Measurements from ENCODE around the gene HTRA1. TPM values are rescaled to one million over a fixed set of nuclear protein-coding genes. Genes with fewer than 3 reads are reported as not detected.

The HTRA1 gene
- polyA plus RNA-seq (2013, experiment 1 of 2), result 10.0 TPM
- 11.7 TPM for polyA plus RNA-seq (2013, experiment 2 of 2)

- Histone ChIP-seq H3K4me3 (ENCODE audit: low read length) (peak within 1 kb of the TSS; percentile 53), H3K36me3 (ENCODE audit: insufficient read depth, low read length) (no peaks in the 10 kb centered on the region), H3K27me3 (ENCODE audit: insufficient read depth, low read length) (peaks cover 80% of the 10 kb centered on the region), H3K9ac (ENCODE audit: low read depth, low read length) (no peak within 1 kb of the TSS), H3K4me1 (ENCODE audit: insufficient read depth, low read length) (peaks cover 10% of the 10 kb centered on the region), H3K27ac (ENCODE audit: low read depth, low read length) (no peak within 1 kb of the TSS), H3K9me3 (ENCODE audit: insufficient read depth, low read depth, low read length) (no peaks in the 10 kb centered on the region)
- WGBS, result under 1% methylated on average over 54 of the region's 56 CpGs
Measured at GRCh38 chr10:122461367-122461728, at the start of gene HTRA1. Gene HTRA1, plus strand, starts transcription at chr10:122461553. Its CDS starts 100 bp downstream, at chr10:122461653.

GRCh38 chr10:122413327-122413726, 48.0 kb upstream of the HTRA1 start:
- Histone ChIP-seq H3K4me1 (ENCODE audit: insufficient read depth, low read length) (no peaks in the 10 kb centered on the region), H3K9ac (ENCODE audit: low read depth, low read length) (no peak overlapping the region), H3K27me3 (ENCODE audit: insufficient read depth, low read length) (no peaks in the 10 kb centered on the region), H3K9me3 (ENCODE audit: insufficient read depth, low read depth, low read length) (no peaks in the 10 kb centered on the region), H3K4me3 (ENCODE audit: low read length) (no peak overlapping the region), H3K36me3 (ENCODE audit: insufficient read depth, low read length) (peaks cover 56% of the 10 kb centered on the region), H3K27ac (ENCODE audit: low read depth, low read length) (no peak overlapping the region)

- Histone ChIP-seq H3K27me3 (ENCODE audit: insufficient read depth, low read length) (no peaks in the 10 kb centered on the region), H3K9ac (ENCODE audit: low read depth, low read length) (no peak overlapping the region), H3K27ac (ENCODE audit: low read depth, low read length) (no peak overlapping the region), H3K36me3 (ENCODE audit: insufficient read depth, low read length) (peaks cover 75% of the 10 kb centered on the region), H3K4me3 (ENCODE audit: low read length) (no peak overlapping the region), H3K4me1 (ENCODE audit: insufficient read depth, low read length) (peaks cover 4% of the 10 kb centered on the region; the same call in 1 of the 2 replicates), H3K9me3 (ENCODE audit: insufficient read depth, low read depth, low read length) (no peaks in the 10 kb centered on the region)
- 96% methylated on average over 2 of the region's 2 CpGs for WGBS
Measured at GRCh38 chr10:122417667-122418066, 43.7 kb upstream of the HTRA1 start.

- Histone ChIP-seq H3K4me1 (ENCODE audit: insufficient read depth, low read length) (peaks cover 4% of the 10 kb centered on the region; the same call in 1 of the 2 replicates), H3K4me3 (ENCODE audit: low read length) (no peak overlapping the region), H3K9ac (ENCODE audit: low read depth, low read length) (no peak overlapping the region), H3K27ac (ENCODE audit: low read depth, low read length) (no peak overlapping the region), H3K27me3 (ENCODE audit: insufficient read depth, low read length) (no peaks in the 10 kb centered on the region), H3K36me3 (ENCODE audit: insufficient read depth, low read length) (peaks cover 64% of the 10 kb centered on the region), H3K9me3 (ENCODE audit: insufficient read depth, low read depth, low read length) (no peaks in the 10 kb centered on the region)
- 88% methylated on average over 1 of the region's 1 CpG for WGBS
Measured at GRCh38 chr10:122419016-122419415, 42.3 kb upstream of the HTRA1 start.

DNA sequence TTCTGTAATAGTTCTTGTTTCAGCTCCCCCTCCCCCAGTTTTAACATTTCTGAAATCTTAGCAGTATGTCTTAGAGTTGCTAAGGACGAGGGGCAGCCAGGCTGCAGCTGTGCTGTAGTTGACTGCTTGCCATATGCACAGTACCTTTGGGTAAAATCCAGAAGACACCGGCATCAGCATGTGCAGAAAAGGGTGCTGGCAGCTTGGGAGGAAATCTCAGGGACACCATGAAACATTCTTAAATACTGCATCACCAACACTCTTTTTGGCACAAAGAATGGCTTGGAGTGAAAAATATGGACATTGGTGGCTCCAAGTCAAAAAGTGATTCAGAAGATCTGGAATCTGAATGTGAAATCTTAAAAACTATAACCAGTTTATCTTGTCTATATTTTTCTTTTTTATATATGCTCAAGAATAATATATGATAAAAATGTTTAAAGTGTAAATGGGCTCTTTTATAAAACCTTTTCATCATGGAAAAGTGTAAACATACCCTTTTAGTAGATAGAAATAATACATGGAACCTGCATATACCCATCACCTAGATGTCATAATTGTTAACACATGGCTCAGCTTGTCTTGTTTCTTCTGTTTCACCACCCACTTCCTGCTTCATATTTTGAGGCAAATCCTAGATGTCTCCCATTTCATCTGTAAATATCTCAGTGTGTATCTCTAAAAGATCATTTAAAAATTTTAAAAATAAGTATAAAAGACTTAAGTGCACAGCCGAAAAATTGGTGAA, 41.3 kb upstream of the HTRA1 start:
- Histone ChIP-seq H3K9me3 (ENCODE audit: insufficient read depth, low read depth, low read length) (no peaks in the 10 kb centered on the region), H3K27ac (ENCODE audit: low read depth, low read length) (no peak overlapping the region), H3K9ac (ENCODE audit: low read depth, low read length) (no peak overlapping the region), H3K4me1 (ENCODE audit: insufficient read depth, low read length) (peaks cover 4% of the 10 kb centered on the region; the same call in 1 of the 2 replicates), H3K36me3 (ENCODE audit: insufficient read depth, low read length) (peaks cover 64% of the 10 kb centered on the region), H3K4me3 (ENCODE audit: low read length) (no peak overlapping the region), H3K27me3 (ENCODE audit: insufficient read depth, low read length) (no peaks in the 10 kb centered on the region)
- WGBS, result 81% methylated on average over 2 of the region's 3 CpGs

DNA sequence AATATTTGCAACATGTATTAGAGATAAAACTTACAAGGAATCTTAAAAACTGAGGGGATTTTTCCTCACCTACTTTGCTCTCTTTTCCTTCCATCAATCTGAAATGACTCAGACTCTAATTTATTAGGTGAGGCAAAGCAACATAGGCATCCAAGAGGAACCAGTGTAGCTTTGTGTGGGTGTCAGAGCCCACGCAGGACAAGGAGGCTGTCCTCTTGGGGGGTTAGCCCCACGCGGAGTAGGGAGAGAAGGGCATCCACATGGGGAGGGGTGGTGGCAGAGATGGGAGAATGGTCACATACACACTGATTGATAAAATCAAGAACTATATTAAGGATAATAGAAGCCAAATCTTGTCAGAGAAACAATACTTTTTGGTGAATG, 40.7 kb upstream of the HTRA1 start:
- Histone ChIP-seq H3K27me3 (ENCODE audit: insufficient read depth, low read length) (no peaks in the 10 kb centered on the region), H3K27ac (ENCODE audit: low read depth, low read length) (no peak overlapping the region), H3K36me3 (ENCODE audit: insufficient read depth, low read length) (peaks cover 60% of the 10 kb centered on the region), H3K9me3 (ENCODE audit: insufficient read depth, low read depth, low read length) (no peaks in the 10 kb centered on the region), H3K4me1 (ENCODE audit: insufficient read depth, low read length) (peaks cover 4% of the 10 kb centered on the region; the same call in 1 of the 2 replicates), H3K4me3 (ENCODE audit: low read length) (no peak overlapping the region), H3K9ac (ENCODE audit: low read depth, low read length) (no peak overlapping the region)
- 90% methylated on average over 3 of the region's 3 CpGs for WGBS

GRCh38 chr10:122421054-122421625, 40.2 kb upstream of the HTRA1 start:
- Histone ChIP-seq H3K4me3 (ENCODE audit: low read length) (no peak overlapping the region), H3K4me1 (ENCODE audit: insufficient read depth, low read length) (peaks cover 4% of the 10 kb centered on the region; the same call in 1 of the 2 replicates), H3K9me3 (ENCODE audit: insufficient read depth, low read depth, low read length) (no peaks in the 10 kb centered on the region), H3K36me3 (ENCODE audit: insufficient read depth, low read length) (peaks cover 59% of the 10 kb centered on the region), H3K27me3 (ENCODE audit: insufficient read depth, low read length) (no peaks in the 10 kb centered on the region), H3K9ac (ENCODE audit: low read depth, low read length) (no peak overlapping the region), H3K27ac (ENCODE audit: low read depth, low read length) (no peak overlapping the region)
- 88% methylated on average over 3 of the region's 3 CpGs for WGBS

DNA sequence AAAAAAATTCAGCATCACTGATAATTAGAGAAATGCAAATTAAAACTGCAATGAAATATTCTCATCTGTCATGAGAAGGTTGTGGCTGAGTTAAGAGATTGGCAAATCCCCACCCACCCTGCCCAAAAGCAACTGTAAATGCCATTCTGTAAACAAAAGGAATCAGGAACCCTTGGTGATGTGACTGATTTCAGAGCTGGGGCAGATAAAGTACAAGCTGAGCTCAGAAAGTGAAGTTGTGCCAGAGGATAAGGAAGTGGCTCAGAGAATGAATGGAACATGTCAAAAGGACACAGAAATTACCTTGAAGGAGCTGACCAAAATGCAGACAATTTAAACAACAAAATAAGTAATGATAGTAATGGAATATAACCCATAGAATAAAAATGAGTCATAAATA, 39.6 kb upstream of the HTRA1 start:
- Histone ChIP-seq H3K9ac (ENCODE audit: low read depth, low read length) (no peak overlapping the region), H3K36me3 (ENCODE audit: insufficient read depth, low read length) (peaks cover 54% of the 10 kb centered on the region), H3K4me3 (ENCODE audit: low read length) (no peak overlapping the region), H3K9me3 (ENCODE audit: insufficient read depth, low read depth, low read length) (no peaks in the 10 kb centered on the region), H3K4me1 (ENCODE audit: insufficient read depth, low read length) (peaks cover 4% of the 10 kb centered on the region; the same call in 1 of the 2 replicates), H3K27ac (ENCODE audit: low read depth, low read length) (no peak overlapping the region), H3K27me3 (ENCODE audit: insufficient read depth, low read length) (no peaks in the 10 kb centered on the region)

DNA sequence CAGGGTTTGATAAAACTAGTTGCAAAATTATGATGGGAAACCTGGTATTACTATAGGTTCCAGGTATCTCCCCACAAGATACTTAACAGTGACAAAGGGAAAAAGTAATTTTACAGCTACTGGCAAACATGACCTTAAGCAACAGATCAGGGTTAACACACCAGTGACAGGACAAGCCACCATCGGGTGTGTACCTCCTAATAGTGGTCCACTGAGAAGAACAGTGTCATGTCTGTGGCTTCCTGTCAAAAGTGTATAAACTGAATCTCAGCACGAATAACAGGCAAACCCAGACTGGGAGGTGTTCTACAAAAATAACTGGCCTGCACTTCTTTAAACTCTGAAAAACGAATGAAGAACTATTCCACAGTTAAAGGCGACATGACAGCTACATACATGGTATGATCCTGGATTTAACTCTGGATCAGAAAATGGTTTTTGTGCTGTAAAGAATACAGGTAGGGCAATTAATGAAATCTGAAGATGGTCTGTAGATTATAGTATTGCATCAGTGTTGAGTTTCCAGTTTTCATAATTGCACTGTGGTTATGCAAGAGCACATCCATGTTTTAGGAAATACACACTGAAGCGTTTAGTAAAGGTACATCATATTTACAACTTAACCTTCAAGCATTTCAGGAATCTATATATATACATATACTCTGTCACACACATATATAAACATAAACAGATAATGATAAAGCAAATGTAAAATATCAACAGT, 38.9 kb upstream of the HTRA1 start:
- peaks cover 4% of the 10 kb centered on the region; the same call in 1 of the 2 replicates for H3K4me1 ChIP-seq (ENCODE audit: insufficient read depth, low read length)
- peaks cover 55% of the 10 kb centered on the region for H3K36me3 ChIP-seq (ENCODE audit: insufficient read depth, low read length)
- no peaks in the 10 kb centered on the region for H3K9me3 ChIP-seq (ENCODE audit: insufficient read depth, low read depth, low read length)
- no peak overlapping the region for H3K9ac ChIP-seq (ENCODE audit: low read depth, low read length)
- 90% methylated on average over 5 of the region's 5 CpGs for WGBS
- H3K4me3 ChIP-seq (ENCODE audit: low read length), result no peak overlapping the region
- H3K27ac ChIP-seq (ENCODE audit: low read depth, low read length), result no peak overlapping the region
- H3K27me3 ChIP-seq (ENCODE audit: insufficient read depth, low read length), result no peaks in the 10 kb centered on the region

GRCh38 chr10:122424059-122424458, 37.3 kb upstream of the HTRA1 start:
- no peak overlapping the region for H3K9ac ChIP-seq (ENCODE audit: low read depth, low read length)
- H3K27ac ChIP-seq (ENCODE audit: low read depth, low read length), result no peak overlapping the region
- no peaks in the 10 kb centered on the region for H3K9me3 ChIP-seq (ENCODE audit: insufficient read depth, low read depth, low read length)
- 92% methylated on average over 2 of the region's 2 CpGs for WGBS
- no peaks in the 10 kb centered on the region for H3K27me3 ChIP-seq (ENCODE audit: insufficient read depth, low read length)
- peaks cover 54% of the 10 kb centered on the region for H3K36me3 ChIP-seq (ENCODE audit: insufficient read depth, low read length)
- H3K4me1 ChIP-seq (ENCODE audit: insufficient read depth, low read length), result peaks cover 4% of the 10 kb centered on the region; the same call in 1 of the 2 replicates
- no peak overlapping the region for H3K4me3 ChIP-seq (ENCODE audit: low read length)

DNA sequence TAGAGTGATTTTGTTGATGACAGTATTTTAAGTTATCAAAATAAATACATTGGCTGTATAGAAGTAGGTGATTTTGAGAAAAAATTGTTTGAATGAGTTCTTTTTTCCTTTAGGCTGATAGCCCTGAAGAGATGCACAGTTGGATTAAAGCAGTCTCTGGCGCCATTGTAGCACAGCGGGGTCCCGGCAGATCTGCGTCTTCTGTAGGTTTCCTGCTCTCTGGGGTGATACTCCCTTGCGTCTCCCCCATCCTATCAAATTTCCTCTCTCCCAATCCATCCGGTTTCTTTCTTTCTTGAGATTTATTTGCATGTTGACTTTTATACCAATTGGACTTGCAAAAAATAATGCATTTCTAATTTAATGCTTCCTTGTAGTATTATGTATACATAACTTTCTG, 34.5 kb upstream of the HTRA1 start:
- 98% methylated on average over 6 of the region's 6 CpGs for WGBS
- Histone ChIP-seq H3K27me3 (ENCODE audit: insufficient read depth, low read length) (no peaks in the 10 kb centered on the region), H3K9ac (ENCODE audit: low read depth, low read length) (no peak overlapping the region), H3K4me1 (ENCODE audit: insufficient read depth, low read length) (no peaks in the 10 kb centered on the region), H3K9me3 (ENCODE audit: insufficient read depth, low read depth, low read length) (no peaks in the 10 kb centered on the region), H3K36me3 (ENCODE audit: insufficient read depth, low read length) (peaks cover 61% of the 10 kb centered on the region), H3K27ac (ENCODE audit: low read depth, low read length) (no peak overlapping the region), H3K4me3 (ENCODE audit: low read length) (no peak overlapping the region)
